ENCODE data around the gene TRPV3.

The TRPV3 gene

DNA sequence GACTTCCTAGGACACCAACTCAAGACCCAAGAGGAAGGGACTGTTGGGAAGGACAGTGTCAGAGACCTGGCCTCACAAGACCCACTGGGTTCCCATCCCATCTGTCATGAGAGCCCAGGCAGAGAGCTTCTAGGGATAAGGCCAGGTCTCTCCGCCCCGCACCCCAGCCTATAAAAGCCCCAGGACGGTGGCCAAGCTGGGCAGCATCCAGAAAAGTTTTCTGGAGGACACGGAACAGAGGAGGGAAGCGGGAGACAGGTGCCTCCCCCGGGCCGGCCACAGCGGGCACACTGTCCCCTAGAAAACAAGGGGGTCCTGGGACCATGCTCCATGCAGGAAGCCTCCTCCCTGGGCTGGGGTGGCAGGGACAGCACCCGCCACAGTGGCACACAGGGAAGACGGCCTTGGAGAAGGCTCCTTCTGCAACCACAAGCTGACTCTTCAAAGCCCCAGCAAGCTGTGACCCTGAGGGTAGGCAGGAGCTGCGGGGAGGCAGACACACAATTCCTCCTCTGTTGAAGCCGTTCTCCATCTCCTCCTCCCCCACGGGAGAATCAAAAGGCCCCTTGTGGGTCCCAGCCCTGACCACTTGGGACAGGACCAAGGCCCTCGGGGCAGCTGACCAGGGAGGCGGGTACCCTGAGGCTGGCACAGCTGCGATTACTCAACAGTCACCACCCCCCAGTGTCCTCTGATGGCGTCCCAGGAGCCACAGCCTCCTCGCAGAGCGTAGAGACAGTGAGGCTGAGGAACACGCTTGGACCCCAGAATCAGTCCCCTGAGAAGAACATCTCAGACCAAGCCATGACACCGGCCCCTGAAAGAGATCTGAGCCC, 26.1 kb downstream of the TRPV3 start:
- Histone ChIP-seq H2AFZ (ENCODE audit: low read length) (no peak overlapping the region), H3K79me2 (ENCODE audit: low read length) (no peaks in the 10 kb centered on the region), H3K9ac (ENCODE audit: low read length) (no peak overlapping the region), H3K27ac (ENCODE audit: low read length) (no peak overlapping the region), H3F3A (ENCODE audit: insufficient read depth, low read length) (no peaks in the 10 kb centered on the region), H4K20me1 (ENCODE audit: insufficient read depth, low read length) (no peaks in the 10 kb centered on the region), H3K36me3 (replicated peaks; ENCODE audit: insufficient read depth, low read length) (peaks cover 5% of the 10 kb centered on the region; the same call in 1 of the 2 replicates), H3K9me2 (replicated peaks; ENCODE audit: insufficient read depth, low read length) (no peaks in the 10 kb centered on the region), H3K4me3 (ENCODE audit: low read length) (no peak overlapping the region), H3K9me3 (replicated peaks; ENCODE audit: insufficient read depth, low read length) (no peaks in the 10 kb centered on the region), H3K4me1 (ENCODE audit: low read length) (no peaks in the 10 kb centered on the region), H3K27me3 (replicated peaks; ENCODE audit: insufficient read depth, low read length) (no peaks in the 10 kb centered on the region), H3K4me2 (ENCODE audit: low read depth, low read length) (no peak overlapping the region)
- TF ChIP-seq, protein P1, sequence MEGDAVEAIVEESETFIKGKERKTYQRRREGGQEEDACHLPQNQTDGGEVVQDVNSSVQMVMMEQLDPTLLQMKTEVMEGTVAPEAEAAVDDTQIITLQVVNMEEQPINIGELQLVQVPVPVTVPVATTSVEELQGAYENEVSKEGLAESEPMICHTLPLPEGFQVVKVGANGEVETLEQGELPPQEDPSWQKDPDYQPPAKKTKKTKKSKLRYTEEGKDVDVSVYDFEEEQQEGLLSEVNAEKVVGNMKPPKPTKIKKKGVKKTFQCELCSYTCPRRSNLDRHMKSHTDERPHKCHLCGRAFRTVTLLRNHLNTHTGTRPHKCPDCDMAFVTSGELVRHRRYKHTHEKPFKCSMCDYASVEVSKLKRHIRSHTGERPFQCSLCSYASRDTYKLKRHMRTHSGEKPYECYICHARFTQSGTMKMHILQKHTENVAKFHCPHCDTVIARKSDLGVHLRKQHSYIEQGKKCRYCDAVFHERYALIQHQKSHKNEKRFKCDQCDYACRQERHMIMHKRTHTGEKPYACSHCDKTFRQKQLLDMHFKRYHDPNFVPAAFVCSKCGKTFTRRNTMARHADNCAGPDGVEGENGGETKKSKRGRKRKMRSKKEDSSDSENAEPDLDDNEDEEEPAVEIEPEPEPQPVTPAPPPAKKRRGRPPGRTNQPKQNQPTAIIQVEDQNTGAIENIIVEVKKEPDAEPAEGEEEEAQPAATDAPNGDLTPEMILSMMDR (IDR thresholded peaks at IDR 0.05; ENCODE audit: low read length): no peak
- no peak for DNase-seq

DNA sequence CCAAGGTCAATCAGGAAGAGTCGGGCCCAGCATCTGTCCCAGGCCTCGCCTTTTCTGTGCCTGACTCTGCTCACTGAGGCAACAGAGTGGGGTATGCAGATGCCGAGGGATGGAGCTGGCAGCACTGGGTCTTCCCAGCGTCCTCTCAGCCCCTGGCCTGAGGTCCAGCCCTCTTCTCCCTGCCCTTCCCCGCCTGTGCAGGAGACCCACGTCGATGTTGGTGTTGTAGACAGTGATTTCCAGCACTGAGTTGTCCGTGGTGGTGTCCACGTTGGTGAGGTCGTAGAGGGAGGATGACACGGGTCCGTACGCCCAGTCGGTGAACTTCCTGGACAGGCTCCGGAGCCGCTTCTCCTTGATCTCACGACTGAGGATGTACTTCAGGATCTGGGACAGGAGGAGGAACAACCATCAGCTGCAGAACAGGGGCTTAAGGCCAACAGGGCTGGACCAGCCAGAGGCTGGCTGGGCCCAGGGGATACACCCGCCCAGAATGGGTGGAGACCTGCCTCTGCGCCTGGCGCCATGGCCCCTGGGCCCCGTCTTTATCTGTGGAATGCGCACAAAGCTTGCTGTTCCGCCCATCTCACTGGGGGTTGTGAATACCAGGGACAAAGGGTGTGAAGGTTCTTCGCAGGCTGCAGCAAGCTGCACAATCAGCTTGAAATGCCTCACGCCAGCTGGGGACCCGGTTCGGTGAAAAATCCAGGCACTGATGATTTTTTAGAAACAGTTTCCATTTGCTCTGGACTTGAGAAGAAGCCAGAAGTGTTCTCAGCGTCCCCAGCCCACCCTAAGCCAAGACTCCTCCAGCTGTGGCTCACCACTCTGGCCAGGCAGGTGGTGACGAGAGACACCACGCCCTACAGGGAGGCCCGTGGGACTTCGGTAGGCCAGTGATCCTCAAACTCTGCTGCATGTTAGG, 27.5 kb downstream of the TRPV3 start:
- H3K9me2 ChIP-seq (replicated peaks; ENCODE audit: insufficient read depth, low read length): no peaks in the 10 kb centered on the region
- TF ChIP-seq EZH2 (optimal IDR thresholded peaks at IDR 0.05; ENCODE audit: low read depth, low read length): no peak
- TF ChIP-seq EZH2phosphoT487 (IDR thresholded peaks at IDR 0.05; ENCODE audit: low read length): no peak
- TF ChIP-seq, protein P1 (IDR thresholded peaks at IDR 0.05; ENCODE audit: low read length): no peak
- no peaks in the 10 kb centered on the region for H3K27me3 ChIP-seq (replicated peaks; ENCODE audit: insufficient read depth, low read length)
- H3F3A ChIP-seq (ENCODE audit: insufficient read depth, low read length): no peaks in the 10 kb centered on the region
- no peaks in the 10 kb centered on the region for H3K4me1 ChIP-seq (ENCODE audit: low read length)
- H3K4me2 ChIP-seq (ENCODE audit: low read depth, low read length): no peak overlapping the region
- DNase-seq: no peak
- H3K4me3 ChIP-seq (ENCODE audit: low read length): no peak overlapping the region
- peaks cover 5% of the 10 kb centered on the region; the same call in 1 of the 2 replicates for H3K36me3 ChIP-seq (replicated peaks; ENCODE audit: insufficient read depth, low read length)
- H4K20me1 ChIP-seq (ENCODE audit: insufficient read depth, low read length): no peaks in the 10 kb centered on the region
- H3K9me3 ChIP-seq (replicated peaks; ENCODE audit: insufficient read depth, low read length): no peaks in the 10 kb centered on the region
- H3K9ac ChIP-seq (ENCODE audit: low read length): no peak overlapping the region
- H3K79me2 ChIP-seq (ENCODE audit: low read length): no peaks in the 10 kb centered on the region
- H3K27ac ChIP-seq (ENCODE audit: low read length): no peak overlapping the region
- H2AFZ ChIP-seq (ENCODE audit: low read length): no peak overlapping the region

DNA sequence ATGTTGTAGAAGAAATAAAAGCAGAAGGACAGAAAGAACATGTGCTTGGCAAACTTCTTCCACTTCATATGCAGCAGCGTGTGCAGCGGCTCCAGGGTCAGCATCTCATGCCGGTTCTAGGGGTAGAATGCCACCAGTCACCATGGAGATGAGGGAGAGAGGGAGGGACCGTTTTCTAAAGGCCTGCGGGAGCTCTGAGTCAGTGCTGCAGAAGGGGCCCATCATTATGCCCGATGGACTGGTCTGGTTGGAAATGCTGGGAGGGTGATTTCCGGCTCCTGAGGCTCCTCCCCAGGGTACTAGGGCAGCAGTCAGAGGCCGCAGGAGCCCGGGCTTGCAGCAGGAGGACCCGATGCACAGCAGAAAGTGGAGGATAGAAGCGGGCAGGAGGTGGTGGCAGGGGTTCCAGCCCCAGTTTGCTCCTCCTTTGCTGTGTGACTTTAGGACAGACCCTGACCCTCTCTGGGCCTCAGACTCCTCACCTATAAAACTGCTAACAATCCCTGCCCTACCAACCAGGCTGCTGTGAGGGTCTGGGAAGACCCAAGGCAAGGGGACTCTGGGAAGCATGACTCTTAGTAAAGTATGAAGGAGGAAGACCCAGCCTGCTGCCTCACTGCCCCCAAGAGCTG, 28.6 kb downstream of the TRPV3 start:
- no peaks in the 10 kb centered on the region for H3K27me3 ChIP-seq (replicated peaks; ENCODE audit: insufficient read depth, low read length)
- H2AFZ ChIP-seq (ENCODE audit: low read length): no peak overlapping the region
- H3K9me3 ChIP-seq (replicated peaks; ENCODE audit: insufficient read depth, low read length): no peaks in the 10 kb centered on the region
- H4K20me1 ChIP-seq (ENCODE audit: insufficient read depth, low read length): no peaks in the 10 kb centered on the region
- no peak overlapping the region for H3K9ac ChIP-seq (ENCODE audit: low read length)
- H3K4me2 ChIP-seq (ENCODE audit: low read depth, low read length): no peak overlapping the region
- H3K4me3 ChIP-seq (ENCODE audit: low read length): no peak overlapping the region
- no peaks in the 10 kb centered on the region for H3K79me2 ChIP-seq (ENCODE audit: low read length)
- DNase-seq: no peak
- H3K4me1 ChIP-seq (ENCODE audit: low read length): no peaks in the 10 kb centered on the region
- no peak for TF ChIP-seq EZH2 (optimal IDR thresholded peaks at IDR 0.05; ENCODE audit: low read depth, low read length)
- TF ChIP-seq EZH2phosphoT487 (IDR thresholded peaks at IDR 0.05; ENCODE audit: low read length): no peak
- TF ChIP-seq, protein P1 (IDR thresholded peaks at IDR 0.05; ENCODE audit: low read length): no peak
- H3K36me3 ChIP-seq (replicated peaks; ENCODE audit: insufficient read depth, low read length): peaks cover 5% of the 10 kb centered on the region; the same call in 1 of the 2 replicates
- H3K9me2 ChIP-seq (replicated peaks; ENCODE audit: insufficient read depth, low read length): no peaks in the 10 kb centered on the region
- H3F3A ChIP-seq (ENCODE audit: insufficient read depth, low read length): no peaks in the 10 kb centered on the region
- H3K27ac ChIP-seq (ENCODE audit: low read length): no peak overlapping the region
